HG03457 (cell line): ENCODE data around the gene TGFBR2.

Experiments used
- ATAC-seq: cut with Tn5 transposase; IDR thresholded peaks from one replicate; pipeline ENCODE4 v1.9.1; 2021; ENCODE audit warnings: moderate number of reproducible peaks; ENCODE audit not compliant: unreplicated experiment

The TGFBR2 gene

GRCh38 chr3:30606301-30607031 lies at the start of gene TGFBR2:
TSS of gene TGFBR2 (plus strand) at chr3:30606601. CDS start at chr3:30606884, 283 bp downstream.
- peak; percentile 79 for ATAC-seq

- no peak for ATAC-seq
Observed at GRCh38 chr3:30557746-30558303, 48.6 kb upstream of the TGFBR2 start.

GRCh38 chr3:30563956-30564355 lies 42.4 kb upstream of the TGFBR2 start:
- no peak for ATAC-seq

GRCh38 chr3:30567139-30567753 lies 39.2 kb upstream of the TGFBR2 start:
- no peak for ATAC-seq

GRCh38 chr3:30576946-30577345 lies 29.5 kb upstream of the TGFBR2 start:
- no peak for ATAC-seq

- peak; percentile 85 for ATAC-seq
Observed at GRCh38 chr3:30577788-30578187, 28.6 kb upstream of the TGFBR2 start.

- peak; percentile 18 for ATAC-seq
Observed at GRCh38 chr3:30578479-30578878, 27.9 kb upstream of the TGFBR2 start.

- no peak for ATAC-seq
Observed at GRCh38 chr3:30578986-30579579, 27.3 kb upstream of the TGFBR2 start.

- no peak for ATAC-seq
Observed at GRCh38 chr3:30581067-30581585, 25.3 kb upstream of the TGFBR2 start.

GRCh38 chr3:30581982-30582381 lies 24.4 kb upstream of the TGFBR2 start:
- no peak for ATAC-seq

- no peak for ATAC-seq
Observed at GRCh38 chr3:30583973-30584372, 22.4 kb upstream of the TGFBR2 start.

GRCh38 chr3:30585654-30586053 lies 20.7 kb upstream of the TGFBR2 start:
- no peak for ATAC-seq

GRCh38 chr3:30586096-30586805 lies 20.1 kb upstream of the TGFBR2 start:
- no peak for ATAC-seq

GRCh38 chr3:30586806-30587486 lies 19.5 kb upstream of the TGFBR2 start:
- no peak for ATAC-seq

GRCh38 chr3:30587904-30588303 lies 18.5 kb upstream of the TGFBR2 start:
- ATAC-seq: no peak

- ATAC-seq: no peak
Observed at GRCh38 chr3:30596152-30596551, 10.2 kb upstream of the TGFBR2 start.

- no peak for ATAC-seq
Observed at GRCh38 chr3:30597131-30597768, 9.2 kb upstream of the TGFBR2 start.

GRCh38 chr3:30597769-30598134 lies 8.6 kb upstream of the TGFBR2 start:
- no peak for ATAC-seq

GRCh38 chr3:30598668-30599545 lies 7.5 kb upstream of the TGFBR2 start:
- no peak for ATAC-seq
